ENCODE measurements around the gene LGALS3.
A peak's percentile ranks its signal among the peaks of the same experiment; 100 is the strongest.

LGALS3 gene

DNA sequence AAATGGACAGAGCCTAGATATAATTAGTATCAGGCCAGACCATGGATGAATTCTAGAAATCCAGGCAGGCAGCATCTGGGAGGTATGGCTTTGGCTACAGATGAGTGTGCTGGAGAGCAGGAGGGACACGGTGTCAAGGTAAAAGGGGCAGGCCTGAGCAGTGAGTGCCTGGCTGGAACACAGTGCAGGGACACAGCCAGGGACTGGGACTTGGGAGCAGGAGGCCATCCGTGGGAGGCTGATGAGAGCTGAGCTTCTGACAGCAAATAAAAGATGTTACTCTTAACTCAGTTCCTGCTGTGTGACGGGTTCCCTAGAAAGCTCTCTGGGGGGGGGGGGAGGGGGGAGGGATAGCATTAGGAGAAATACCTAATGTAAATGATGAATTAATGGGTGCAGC is 13.6 kb upstream of the LGALS3 start:
- DNase-seq (ENCODE audit: low read depth): no peak

DNA sequence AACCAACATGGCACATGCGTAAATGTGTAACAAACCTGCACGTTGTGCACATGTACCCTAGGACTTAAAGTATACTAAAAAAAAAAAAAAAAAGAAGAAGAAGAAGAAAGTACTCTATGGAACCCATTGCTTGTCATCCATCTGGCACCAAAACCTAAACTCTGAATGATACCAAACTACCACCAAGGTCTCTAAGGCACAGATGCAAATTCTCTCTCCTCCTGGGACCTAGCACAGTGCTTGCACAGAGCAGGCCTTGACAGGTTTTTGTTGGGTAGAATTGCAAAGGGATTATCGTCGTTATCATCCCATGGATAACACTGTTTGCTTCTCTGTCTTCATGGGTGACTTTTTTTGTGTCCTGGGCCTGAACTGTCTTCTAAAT is 13.2 kb upstream of the LGALS3 start:
- no peak for DNase-seq (ENCODE audit: low read depth)

DNA sequence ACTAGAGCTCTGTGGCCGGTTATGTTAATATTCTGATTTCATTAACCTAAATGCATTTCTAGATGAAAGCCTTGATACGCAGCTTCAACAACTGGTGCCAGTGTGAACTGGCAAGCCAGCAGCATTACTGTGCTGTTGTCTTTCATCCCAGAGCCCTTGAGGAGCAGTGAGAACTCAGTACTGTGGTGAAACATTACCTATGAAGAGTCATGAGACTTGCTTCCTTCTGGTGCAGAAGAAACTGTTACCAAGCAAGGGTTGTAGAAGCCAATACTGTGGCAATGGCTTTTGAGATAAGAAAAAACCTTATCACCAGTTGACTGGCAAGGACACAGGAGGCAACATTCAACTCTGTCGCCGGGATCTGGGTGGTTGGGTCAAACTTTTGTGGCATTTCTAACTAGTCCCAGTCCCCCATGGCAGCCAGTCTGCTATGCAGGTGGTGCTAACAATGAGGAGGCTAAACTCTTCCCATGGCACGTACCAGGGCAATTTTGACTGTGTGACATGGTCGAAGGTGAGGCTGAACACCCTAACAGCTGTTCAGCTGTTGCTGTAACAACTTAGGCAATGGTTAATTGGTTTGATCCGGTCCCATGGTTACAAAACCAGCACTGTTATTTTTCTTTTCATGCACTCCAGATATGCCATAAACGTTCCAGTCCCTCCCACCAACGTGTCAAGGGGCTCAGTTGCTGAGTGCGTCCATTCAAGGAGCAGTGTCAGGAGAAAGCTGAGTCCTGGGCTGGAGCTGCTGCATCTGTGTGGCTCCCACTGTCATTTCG is 12.6 kb upstream of the LGALS3 start:
- DNase-seq (ENCODE audit: low read depth): no peak

DNA sequence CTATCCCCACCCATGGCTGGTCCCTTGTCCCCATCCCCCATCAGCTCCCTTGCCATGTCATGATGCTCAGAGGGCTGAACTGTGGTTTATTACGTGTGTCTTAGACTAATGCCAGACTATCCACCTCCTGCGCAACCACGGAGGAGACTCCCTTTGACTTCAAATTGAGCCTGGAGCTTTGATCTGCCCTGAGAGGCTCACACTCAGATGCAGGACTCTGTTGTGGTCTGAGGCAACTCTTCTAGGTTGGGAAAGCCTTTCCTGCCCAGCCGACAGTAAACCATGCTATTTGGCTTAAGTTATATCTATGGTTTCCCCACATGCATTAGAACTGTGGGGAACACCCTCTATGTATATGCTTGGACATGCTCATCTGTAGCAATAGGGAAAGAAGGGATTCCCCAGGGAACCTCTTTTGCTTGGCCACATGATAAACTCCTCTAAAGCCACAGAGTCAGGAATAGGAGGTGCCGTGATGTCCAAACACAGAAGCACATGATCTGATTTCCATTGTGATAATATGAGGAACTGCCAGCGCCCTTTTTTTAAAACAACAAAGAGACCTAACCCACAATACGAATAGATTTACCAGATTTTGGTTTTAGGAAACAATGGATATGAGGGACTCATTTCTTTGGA is 11.1 kb upstream of the LGALS3 start:
- DNase-seq (ENCODE audit: low read depth): no peak

DNA sequence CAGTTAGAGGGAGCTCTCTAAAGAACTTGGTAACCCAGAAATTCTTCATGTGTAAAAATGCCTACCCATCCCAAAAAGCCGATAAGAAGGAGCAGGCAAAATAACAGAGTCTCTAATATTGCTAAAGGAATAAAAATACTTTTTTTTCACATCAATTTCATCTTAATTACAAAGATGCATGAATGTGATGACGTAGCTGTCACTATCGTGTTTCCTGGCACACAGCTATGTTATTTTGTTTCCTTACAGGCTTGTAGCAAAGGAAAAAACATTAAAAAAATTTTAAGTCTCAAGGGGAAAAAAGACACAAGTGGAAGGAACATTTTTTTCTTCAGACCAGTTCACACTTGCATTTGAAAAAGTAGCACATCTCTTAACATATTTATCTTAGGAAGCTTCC is 10.3 kb upstream of the LGALS3 start:
- DNase-seq (ENCODE audit: low read depth): no peak

DNA sequence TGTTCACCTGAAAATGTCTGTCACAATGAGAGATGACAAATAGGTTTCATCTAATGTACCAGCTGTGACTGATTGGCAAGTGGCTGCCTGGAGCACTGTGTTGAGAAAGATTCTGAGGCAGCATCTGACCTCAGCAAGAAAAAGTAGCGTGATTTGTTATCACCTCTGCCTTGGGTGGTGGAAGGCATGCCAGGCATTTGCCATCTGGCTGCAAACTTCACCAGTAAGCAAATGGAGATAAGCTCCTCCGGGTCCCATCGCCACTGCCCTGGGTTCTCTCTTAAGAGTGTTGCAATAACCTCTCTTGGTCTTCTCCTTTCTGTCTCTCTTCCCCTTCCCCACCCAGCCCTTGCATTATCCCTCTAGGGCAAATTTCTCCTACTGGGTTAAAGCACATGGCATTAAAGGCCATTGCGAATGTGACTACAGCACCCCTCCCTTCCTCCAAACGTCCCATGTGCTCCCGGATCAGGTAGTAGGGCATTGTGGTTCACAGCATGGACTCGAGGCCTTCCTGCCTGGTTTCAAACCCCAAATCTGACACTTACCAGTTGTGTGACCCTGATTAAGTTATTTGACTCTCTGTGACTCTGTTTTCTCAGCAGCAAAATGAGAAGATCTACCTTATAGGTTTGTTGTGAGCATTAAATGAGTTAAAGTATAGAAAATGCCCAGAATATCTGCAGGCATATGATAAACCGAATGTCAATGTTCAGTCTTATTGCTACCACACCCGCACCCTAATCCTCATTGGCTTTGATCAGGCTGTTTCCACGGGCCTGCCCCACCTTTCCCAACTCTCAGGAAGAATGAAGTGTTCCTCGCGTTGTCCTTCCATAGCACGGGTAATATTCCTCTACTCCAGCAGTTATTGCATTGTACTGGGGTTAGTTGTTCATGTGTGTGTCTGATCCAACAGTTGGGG is 8.2 kb upstream of the LGALS3 start:
- no peak for DNase-seq (ENCODE audit: low read depth)

DNA sequence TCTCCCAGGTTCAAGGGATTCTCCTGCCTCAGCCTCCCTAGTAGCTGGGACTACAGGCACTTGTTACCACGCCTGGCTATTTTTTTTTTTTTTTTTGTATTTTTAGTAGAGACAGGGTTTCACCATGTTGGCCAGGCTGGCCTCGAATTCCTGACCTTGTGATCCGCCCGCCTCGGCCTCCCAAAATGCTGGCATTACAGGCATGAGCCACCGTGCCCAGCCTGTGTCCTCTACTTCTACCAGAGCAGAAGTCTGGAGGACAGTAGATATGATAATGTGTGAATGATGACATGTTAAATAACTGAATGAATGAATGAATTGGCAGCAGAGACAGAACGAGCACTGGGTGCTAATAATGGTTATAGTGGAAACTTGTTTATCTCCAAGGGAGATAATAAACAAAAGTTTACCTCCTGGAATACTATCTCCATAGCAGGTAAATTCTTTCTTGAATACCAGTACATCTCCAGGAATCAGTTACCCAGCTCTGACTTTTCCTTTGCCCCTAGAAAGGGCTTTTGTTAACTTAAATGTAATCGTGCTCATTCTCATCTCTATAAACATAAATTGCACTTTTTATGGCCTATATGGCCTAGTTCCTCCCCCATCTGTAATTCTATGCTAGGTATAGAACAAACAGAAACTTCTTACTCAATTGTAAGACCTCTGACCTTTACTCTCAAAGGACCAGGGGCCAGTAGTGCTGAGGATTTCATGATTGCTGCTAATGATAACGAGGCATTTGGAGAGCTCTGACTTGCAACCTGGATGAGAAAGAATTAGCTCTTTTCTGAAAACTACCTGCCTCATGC is 7.2 kb upstream of the LGALS3 start:
- DNase-seq (ENCODE audit: low read depth): no peak

DNA sequence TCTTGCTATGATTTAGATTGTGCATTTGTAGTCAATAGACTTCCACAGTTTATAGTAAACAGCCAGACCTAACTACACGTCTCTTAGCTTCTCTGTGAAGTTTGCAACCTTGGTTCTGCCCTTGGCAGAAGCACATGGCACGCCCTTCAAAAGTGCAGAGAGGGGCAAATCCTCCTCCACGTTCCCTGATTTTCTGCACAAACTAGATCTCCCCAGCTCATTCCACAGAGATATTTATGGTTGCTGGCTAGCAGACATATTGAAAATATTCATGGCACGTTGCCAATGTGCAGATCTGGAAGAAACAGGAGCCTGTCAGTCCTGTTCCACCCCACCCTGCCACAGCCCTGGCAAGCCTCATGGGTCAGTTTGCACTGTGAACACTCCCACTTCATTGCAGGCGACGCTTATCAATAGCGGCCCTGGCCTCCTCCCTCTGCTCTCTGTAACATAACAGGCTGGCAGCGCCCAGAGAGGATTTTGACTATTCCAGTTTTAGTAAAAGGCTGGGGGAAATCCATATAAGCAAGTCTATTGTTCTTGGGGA is 6.5 kb upstream of the LGALS3 start:
- no peak for DNase-seq (ENCODE audit: low read depth)

DNA sequence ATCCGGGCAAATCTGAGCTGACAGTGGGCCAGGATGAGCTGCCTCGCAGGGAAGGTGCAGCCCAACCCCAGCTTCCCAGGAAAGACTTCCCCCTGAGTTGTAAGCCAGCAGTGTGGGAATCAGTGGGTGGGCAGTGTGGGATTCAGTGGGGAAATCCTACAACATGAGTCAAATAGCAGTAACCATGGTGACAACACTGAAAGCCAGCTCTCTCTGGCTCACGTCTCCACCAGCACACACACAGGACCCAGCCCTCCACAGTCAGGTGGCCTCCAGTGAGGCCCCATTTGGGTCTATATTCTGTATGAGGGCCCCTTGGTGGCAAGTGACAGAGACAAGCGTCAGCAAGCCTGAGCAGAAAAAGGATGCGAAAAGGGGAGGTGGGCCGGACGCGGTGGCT is 6.0 kb upstream of the LGALS3 start:
- DNase-seq (ENCODE audit: low read depth): no peak

DNA sequence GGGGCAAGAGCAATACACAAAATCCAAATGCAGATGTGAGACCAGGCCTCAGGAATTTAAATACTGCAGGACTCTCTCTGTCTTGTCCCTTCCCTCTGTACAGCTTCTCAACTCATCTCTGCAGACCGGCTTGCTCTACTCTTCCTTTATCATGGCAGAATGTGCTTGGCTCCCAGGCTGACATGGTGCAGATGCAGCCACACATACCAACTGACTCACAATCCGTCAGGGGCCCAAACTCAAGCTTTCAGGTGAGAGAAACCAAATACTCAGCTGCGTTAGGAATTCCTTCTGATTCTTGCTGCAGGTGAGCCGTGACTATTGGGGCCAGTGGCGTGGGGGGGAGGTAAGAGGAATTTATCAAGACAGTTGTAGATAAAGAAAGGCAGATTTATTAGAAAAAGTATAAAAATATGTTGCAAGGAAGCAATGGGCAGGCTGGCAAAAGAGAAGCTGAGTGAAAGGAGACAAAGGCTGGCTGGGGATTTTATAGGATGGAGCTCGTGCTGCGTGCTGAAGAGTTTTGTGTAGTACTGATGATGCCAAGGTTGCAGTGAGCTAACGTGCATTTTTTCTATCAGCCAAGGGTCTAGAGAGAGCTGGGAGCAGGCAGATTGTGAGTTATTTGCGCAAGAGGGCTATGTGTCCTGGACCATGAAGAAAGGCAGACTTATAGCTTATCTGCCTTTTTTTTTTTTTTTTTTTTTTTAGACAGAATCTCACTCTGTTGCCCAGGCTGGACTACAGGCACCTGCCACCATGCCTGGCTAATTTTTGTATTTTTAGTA is 5.0 kb upstream of the LGALS3 start:
- no peak for DNase-seq (ENCODE audit: low read depth)

DNA sequence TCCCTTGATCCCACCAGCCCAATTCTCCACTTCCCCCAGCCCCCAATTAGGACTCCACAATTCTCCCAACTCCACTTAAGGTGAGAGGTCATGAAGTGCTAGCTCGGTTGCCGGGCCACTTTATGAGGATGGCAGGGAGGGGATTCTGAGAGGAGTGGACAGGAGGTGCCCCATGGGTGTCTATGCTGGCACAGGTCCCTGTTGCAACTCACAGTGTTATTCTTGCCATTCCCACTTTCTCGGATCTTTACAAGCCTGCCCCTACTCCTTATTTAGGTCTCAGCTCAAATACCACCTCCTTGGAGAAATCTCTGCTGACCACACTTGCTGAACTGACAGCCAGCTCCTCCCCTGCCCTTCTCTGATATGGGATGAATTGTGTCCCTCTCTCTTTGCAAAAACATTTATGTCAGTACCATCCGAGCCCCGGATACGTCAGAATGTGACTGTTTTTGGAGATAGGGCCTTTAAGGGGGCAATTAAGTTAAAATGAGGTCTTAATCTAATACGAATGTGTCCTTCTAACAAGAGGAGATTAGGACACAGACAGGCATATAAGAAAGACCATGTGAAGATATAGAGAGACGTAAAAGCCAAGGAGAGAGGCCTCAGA is 4.2 kb upstream of the LGALS3 start:
- no peak for DNase-seq (ENCODE audit: low read depth)

DNA sequence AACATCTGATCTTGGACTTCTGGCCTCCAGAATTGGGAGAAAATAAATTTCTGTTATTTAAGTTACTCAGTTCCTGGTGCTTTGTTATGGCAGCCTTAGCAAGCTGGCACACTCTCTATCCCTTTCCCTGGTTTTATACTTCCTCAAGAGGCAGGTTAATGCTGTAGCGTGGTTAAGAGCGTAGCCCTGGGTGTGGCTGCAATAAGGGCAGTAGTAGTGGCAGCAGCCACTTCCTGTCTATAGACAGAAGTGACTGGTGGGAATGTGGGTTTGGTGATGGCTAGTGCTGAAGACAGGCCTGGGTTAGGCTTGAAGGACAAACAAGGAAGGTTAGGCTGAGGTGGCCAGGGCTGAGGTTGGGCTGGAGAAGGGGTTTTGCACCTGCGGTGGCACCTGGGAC is 3.6 kb upstream of the LGALS3 start:
- no peak for DNase-seq (ENCODE audit: low read depth)

DNA sequence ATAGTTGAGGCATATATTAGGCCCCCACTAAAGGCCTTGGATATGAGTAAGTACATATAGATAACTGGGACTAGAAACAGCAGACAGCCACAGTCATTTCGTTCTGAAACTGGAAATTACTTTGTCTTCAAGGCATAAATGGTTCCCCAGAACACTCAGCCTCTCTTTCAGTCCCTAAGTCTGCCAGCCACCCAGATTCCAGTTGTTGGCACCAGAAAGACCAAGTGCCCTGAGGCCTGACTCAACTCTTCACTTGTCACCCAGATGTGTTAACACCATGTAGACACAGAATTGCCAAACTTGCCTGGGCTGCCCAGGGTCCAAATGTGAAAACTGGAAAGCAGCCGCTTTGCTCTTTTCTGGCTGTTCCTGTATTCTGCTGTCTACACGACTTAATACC is 3.0 kb upstream of the LGALS3 start:
- no peak for DNase-seq (ENCODE audit: low read depth)

DNA sequence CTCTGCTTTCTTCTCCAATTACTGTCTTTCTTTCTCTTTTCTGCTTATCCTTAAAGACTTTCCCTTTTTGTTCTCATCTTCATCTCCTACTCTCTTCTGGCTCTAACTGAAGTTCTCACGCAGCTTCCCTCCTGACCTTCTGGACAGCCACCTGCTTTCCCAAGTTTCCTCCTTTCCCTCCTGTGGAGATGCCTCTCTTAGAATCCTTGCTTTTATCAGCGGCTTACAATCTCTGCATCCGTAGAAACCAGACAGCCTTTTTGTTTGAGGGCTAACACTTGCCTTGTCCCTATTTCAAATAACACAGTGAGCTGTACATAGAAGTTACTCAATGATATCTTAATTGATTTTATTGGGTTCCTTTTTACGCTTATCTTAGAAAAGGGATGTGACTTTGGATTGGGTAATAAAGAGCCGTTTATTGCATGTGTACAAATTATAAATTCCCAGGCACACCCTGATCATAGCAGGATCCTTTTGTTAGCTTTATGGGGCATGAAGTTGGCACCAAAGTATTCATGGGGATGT is 2.1 kb upstream of the LGALS3 start:
- DNase-seq (ENCODE audit: low read depth): no peak

DNA sequence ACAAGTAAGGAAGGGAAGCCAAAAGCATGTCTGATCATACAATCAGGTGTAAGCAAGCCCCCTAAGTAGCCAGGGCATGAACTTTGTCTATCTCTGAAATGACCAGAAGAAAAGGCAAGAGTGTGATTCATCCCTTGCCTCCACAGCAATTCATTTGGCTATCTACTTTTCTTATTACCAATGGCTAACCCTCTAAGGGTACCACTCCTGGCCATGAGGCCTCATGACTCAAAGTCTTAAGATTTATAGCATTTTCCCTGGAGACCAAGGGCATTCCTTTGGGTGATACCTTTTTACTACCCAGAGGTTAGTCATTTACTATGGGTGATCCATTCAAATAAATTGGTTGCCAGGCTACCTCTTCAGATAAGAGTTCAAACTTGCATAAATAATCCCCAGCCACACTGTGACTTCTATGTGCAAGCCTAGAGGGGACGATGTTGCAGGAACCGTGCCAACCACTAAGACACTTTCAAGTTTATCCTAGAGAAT is 1.5 kb upstream of the LGALS3 start:
- DNase-seq (ENCODE audit: low read depth): no peak

DNA sequence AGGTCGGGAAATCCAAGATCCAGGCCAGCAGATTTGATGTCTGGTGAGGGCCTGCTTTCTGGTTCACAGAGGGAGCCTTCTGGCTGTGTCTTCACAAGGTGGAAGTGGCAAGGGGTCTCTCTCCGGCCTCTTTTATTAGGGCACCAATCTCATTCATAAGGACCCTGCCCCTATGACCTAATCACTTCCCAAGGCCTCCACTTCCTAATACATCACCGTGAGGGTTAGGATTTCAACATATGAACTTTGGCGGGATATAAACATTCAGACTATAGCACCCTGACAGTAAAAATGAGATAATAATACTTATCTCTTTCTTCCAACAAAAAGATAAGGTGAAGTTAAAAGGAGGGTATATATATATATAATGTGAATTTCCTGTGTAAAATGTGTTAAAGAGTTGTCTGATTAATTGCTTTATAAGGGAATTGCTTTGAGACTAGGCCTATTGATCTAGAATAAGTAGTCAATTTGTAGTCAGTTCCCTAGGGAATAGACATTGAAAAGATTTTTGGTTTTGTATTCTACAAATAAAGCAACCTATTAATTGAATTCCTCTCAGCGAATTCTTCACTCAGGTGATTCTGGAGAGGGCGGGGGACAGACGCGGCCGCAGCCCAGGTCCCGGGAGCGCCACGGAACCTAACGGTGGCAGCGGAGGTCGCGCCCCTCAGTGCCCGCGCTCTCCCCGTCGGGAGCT is 516 bp upstream of the LGALS3 start:
- DNase-seq (ENCODE audit: low read depth): no peak

DNA sequence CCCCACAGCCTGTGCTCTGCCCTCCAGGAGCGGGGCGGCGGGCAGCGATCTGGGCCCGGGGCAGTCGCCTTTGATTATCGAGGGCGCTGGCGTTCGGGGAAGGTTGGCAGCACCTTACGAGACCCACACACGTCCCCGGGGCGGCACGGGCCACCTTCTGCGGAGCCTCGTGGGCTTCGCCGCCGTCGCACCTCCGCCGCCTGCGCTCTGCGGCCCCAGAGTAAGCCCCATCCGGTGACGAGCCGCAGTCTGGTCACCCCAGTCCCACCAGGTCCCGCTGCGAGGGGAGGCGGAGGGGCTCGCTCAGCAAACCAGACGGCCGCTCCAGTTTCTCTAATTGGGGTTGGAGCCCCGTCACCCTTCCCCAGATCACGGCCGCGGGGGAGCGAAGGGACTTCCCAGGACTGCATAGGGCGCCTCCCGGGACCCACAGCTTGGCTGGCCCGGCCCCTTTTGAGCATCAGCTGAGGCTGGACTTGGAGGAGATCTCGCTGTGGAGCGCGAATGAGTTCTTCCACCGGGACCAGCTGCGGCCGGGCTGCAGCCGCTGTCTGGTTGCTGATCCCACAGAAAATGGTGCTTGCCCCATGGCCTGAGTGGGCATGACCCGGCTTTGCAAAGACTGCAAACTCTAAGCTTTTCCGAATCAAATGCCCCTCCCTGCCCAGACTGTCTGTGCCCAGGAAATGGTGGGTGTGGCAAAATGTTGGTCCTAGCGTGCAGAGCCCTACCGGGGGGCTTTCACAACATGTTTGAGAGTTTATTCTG is 560 bp downstream of the LGALS3 start:
- DNase-seq (ENCODE audit: low read depth): peak; percentile 53

DNA sequence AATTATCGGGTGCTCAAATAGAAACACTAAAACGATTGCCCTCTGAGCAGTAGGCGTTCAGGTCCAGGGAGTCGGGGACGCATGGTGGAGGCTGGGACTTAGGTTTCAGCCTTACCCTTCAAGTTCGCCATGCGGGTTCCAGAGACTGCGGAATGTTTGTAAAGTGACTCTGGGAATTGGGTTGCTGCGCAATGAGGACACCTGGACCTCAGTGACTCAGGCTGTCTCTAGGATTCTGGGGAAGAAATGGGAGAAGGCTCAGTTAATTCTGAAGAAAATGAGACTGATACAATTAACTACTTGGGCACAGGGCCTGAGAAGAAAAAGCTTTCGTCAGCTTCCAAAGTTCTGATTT is 1.1 kb downstream of the LGALS3 start:
- DNase-seq (ENCODE audit: low read depth): no peak

All from T-helper 22 cell (primary cell).